ENCODE results near the gene TRIM63. TPM values are rescaled to one million over a fixed set of nuclear protein-coding genes. Genes with fewer than 3 reads are reported as not detected.
A peak's percentile ranks its signal among the peaks of the same experiment; 100 is the strongest.

TRIM63 gene
- total RNA-seq, 2 donors from 2014 or later: not detected

GRCh38 chr1:26079960-26080814 lies 12.8 kb upstream of the TRIM63 start:
- ATAC-seq (peak; percentile 50), DNase-seq (peak in 1 of 4 donors; percentile 20)
- intact Hi-C loops (cut with DNase I): no loop called here
- Histone ChIP-seq H3K36me3 (replicated peaks in 1 of 2; ENCODE audit: insufficient read depth in 1 of 2, low read depth in 2 of 2) (no peaks in the 10 kb centered on the region), H3K27me3 (no peaks in the 10 kb centered on the region), H3K4me1 (peaks cover 66% of the 10 kb centered on the region), H3K9me3 (no peaks in the 10 kb centered on the region), H3K27ac (peak overlapping the region; percentile 14 to 68 (median 60)), H3K4me3 (no peak overlapping the region)
- WGBS, 2 donors: 45 to 46% methylated on average over 9 of the region's 9 CpGs
- no peak for TF ChIP-seq POLR2A (IDR thresholded peaks at IDR 0.05)
- TF ChIP-seq CTCF (IDR thresholded peaks at IDR 0.05): no peak

GRCh38 chr1:26079178-26079563 lies 11.7 kb upstream of the TRIM63 start:
- Histone ChIP-seq H3K4me1 (peaks cover 70% of the 10 kb centered on the region), H3K27me3 (no peaks in the 10 kb centered on the region), H3K36me3 (replicated peaks in 1 of 2; ENCODE audit: insufficient read depth in 1 of 2, low read depth in 2 of 2) (no peaks in the 10 kb centered on the region), H3K27ac (peak overlapping the region in 3 of 4 donors; percentile 14 to 63 (median 58)), H3K9me3 (no peaks in the 10 kb centered on the region), H3K4me3 (no peak overlapping the region)
- ATAC-seq (no peak), DNase-seq (no peak)
- TF ChIP-seq CTCF (IDR thresholded peaks at IDR 0.05): no peak
- TF ChIP-seq POLR2A (IDR thresholded peaks at IDR 0.05): no peak
- 69 to 80% methylated on average over 3 to 7 of the region's 7 CpGs for WGBS, 2 donors
- intact Hi-C loops (cut with DNase I): no loop called here

GRCh38 chr1:26078286-26079177 lies 11.1 kb upstream of the TRIM63 start:
- no peak for ATAC-seq
- intact Hi-C loops (cut with DNase I): no loop called here
- no peak for TF ChIP-seq POLR2A (IDR thresholded peaks at IDR 0.05)
- TF ChIP-seq CTCF (IDR thresholded peaks at IDR 0.05): no peak
- DNase-seq: no peak
- peak overlapping the region in 3 of 4 donors; percentile 14 to 63 (median 58) for H3K27ac ChIP-seq
- H3K36me3 ChIP-seq (replicated peaks in 1 of 2; ENCODE audit: insufficient read depth in 1 of 2, low read depth in 2 of 2): no peaks in the 10 kb centered on the region
- WGBS, 2 donors: 50 to 64% methylated on average over 8 of the region's 8 CpGs
- H3K9me3 ChIP-seq: no peaks in the 10 kb centered on the region
- H3K27me3 ChIP-seq: no peaks in the 10 kb centered on the region
- peaks cover 71% of the 10 kb centered on the region for H3K4me1 ChIP-seq
- no peak overlapping the region for H3K4me3 ChIP-seq

- H3K36me3 ChIP-seq (replicated peaks in 1 of 2; ENCODE audit: insufficient read depth in 1 of 2, low read depth in 2 of 2): no peaks in the 10 kb centered on the region
- DNase-seq: no peak
- no peak overlapping the region for H3K27ac ChIP-seq
- no peaks in the 10 kb centered on the region for H3K9me3 ChIP-seq
- no peak overlapping the region for H3K4me3 ChIP-seq
- H3K27me3 ChIP-seq: no peaks in the 10 kb centered on the region
- no peak for ATAC-seq
- intact Hi-C loops (cut with DNase I): no loop called here
- TF ChIP-seq POLR2A (IDR thresholded peaks at IDR 0.05): no peak
- TF ChIP-seq CTCF (IDR thresholded peaks at IDR 0.05): no peak
- H3K4me1 ChIP-seq: peaks cover 81% of the 10 kb centered on the region
- WGBS, 2 donors: 90 to 100% methylated on average over 1 of the region's 1 CpG
These were observed 10.1 kb upstream of the TRIM63 start for GRCh38 chr1:26077524-26077923.

Data from body of pancreas (tissue), 4 donors.